HepG2 (cell line): ENCODE results near the gene UBL3. TPM values are rescaled to one million over a fixed set of nuclear protein-coding genes. Genes with fewer than 3 reads are reported as not detected.
A peak's percentile ranks its signal among the peaks of the same experiment; 100 is the strongest.

Experiments
- ATAC-seq: fragments of 200-7000 bp; cut with Tn5 transposase; 3 replicates; pipeline ENCODE4 v1.9.1; 2020; ENCODE audit warnings: mild to moderate bottlenecking, moderate library complexity
- BruUV-seq: library from RNA; stranded (reverse); fragments of 400-500 nt; replicated peaks from 2 replicates; lab custom pipeline; 2021; lab: Mats Ljungman, UMichigan
- CTCF ChIA-PET: fragments of 300-600 bp; formaldehyde crosslinking; extraction: SDS; loops from one replicate; lab custom pipeline; 2021; ENCODE audit warnings: low total read pairs, inconsistent platforms, low intra/inter-chr PET ratio; lab: Yijun Ruan, JAX
- POLR2A ChIA-PET: fragments of 350-600 bp; sonication (Branson Sonifier 250); formaldehyde crosslinking; loops from one replicate; lab custom pipeline; 2020; ENCODE audit warnings: antibody characterized with exemption, inconsistent platforms; lab: Yijun Ruan, JAX
- DNase-seq: peaks from one replicate; pipeline ENCODE4 v3.0.0-alpha.2; 2015; ENCODE audit warnings: low spot score
- FAIRE-seq: peaks from 3 replicates; lab custom pipeline; 2011; peaks lifted over from hg19 to GRCh38; lab: Jason Lieb, UNC
- H2AFZ ChIP-seq: one replicate; pipeline ENCODE4 v1.6.1; 2011; ENCODE audit warnings: low read length, inconsistent platforms
- H3K27ac ChIP-seq: fragments of 300-600 bp; 3 replicates; pipeline ENCODE4 v1.8.0; 2011; ENCODE audit warnings: mixed run types, mild to moderate bottlenecking, mixed read lengths, low read length, inconsistent platforms; ENCODE audit not compliant: insufficient read depth; ENCODE audit errors: extremely low read length
- H3K27me3 ChIP-seq, 2 experiments: fragments of 200-600 bp in 1 of 2; 2 replicates in 1 of 2; 3 replicates in 1 of 2; pipeline versions ENCODE4 v1.6.0 to v1.8.0; 2011; ENCODE audit warnings: low read length in 2 of 2, mild to moderate bottlenecking in 2 of 2, moderate library complexity in 2 of 2, inconsistent platforms in 1 of 2; ENCODE audit not compliant: insufficient read depth in 2 of 2, control insufficient read depth in 1 of 2
- H3K36me3 ChIP-seq, 2 experiments: fragments of 200-600 bp in 1 of 2; replicated peaks in 1 of 2; 2 replicates in 1 of 2; 3 replicates in 1 of 2; pipeline versions ENCODE4 v1.5.1 to v1.8.0; 2011; ENCODE audit warnings: low read length in 2 of 2, inconsistent platforms in 1 of 2; ENCODE audit not compliant: insufficient read depth in 2 of 2, control insufficient read depth in 1 of 2
- H3K4me1 ChIP-seq: 2 replicates; pipeline ENCODE4 v1.5.1; 2012; ENCODE audit warnings: low read length, inconsistent platforms; ENCODE audit not compliant: insufficient read depth
- H3K4me2 ChIP-seq: 2 replicates; pipeline ENCODE4 v1.6.0; 2011; ENCODE audit warnings: low read depth, low read length, inconsistent platforms
- H3K4me3 ChIP-seq, 3 experiments: fragments of 200-600 bp in 1 of 3; sonication (generic), shearing (Covaris generic) in 1 of 3; replicated peaks in 1 of 3; 2 replicates each; pipeline ENCODE4 v1.5.1; 2011 to 2016; ENCODE audit warnings: low read length in 3 of 3, inconsistent platforms in 2 of 3, low read depth in 2 of 3, mild to moderate bottlenecking in 2 of 3, control low read depth in 1 of 3, mixed read lengths in 1 of 3; ENCODE audit not compliant: insufficient read depth in 1 of 3
- H3K79me2 ChIP-seq: one replicate; pipeline ENCODE4 v1.6.1; 2011; ENCODE audit warnings: low read length, inconsistent platforms; ENCODE audit not compliant: insufficient read depth
- H3K9ac ChIP-seq: 2 replicates; pipeline ENCODE4 v1.6.0; 2011; ENCODE audit warnings: mild to moderate bottlenecking, low read depth, low read length, inconsistent platforms; ENCODE audit not compliant: insufficient read depth
- H3K9me3 ChIP-seq: 2 replicates; pipeline ENCODE4 v1.5.1; 2012; ENCODE audit warnings: mild to moderate bottlenecking, low read length
- H4K20me1 ChIP-seq: 2 replicates; pipeline ENCODE4 v1.6.0; 2011; ENCODE audit warnings: inconsistent platforms, mild to moderate bottlenecking, low read length, moderate library complexity; ENCODE audit not compliant: insufficient read depth
- HNF4A ChIP-seq: sonication (generic); formaldehyde crosslinking; IDR thresholded peaks from 2 replicates; pipeline ENCODE4 v1.4.0; 2020; ENCODE audit warnings: missing genetic modification reagents
- HNRNPUL1 ChIP-seq: fragments of 200-400 bp; formaldehyde crosslinking; IDR thresholded peaks from 2 replicates; pipeline ENCODE4 v1.6.1; 2017; ENCODE audit warnings: low read depth, mild to moderate bottlenecking, low read length, moderate library complexity
- MYPOP ChIP-seq: sonication (generic); formaldehyde crosslinking; IDR thresholded peaks from 2 replicates; pipeline ENCODE4 v1.8.1; 2023; ENCODE audit warnings: mild to moderate bottlenecking, moderate library complexity, missing genetic modification reagents
- NR2C2 ChIP-seq: sonication (generic); formaldehyde crosslinking; IDR thresholded peaks from 2 replicates; pipeline ENCODE4 v1.4.0; 2020; ENCODE audit warnings: missing genetic modification reagents, mild to moderate bottlenecking, moderate library complexity, borderline replicate concordance
- TCF12 ChIP-seq, 2 experiments: fragments of 450-650 bp in 1 of 2; sonication (generic) in 1 of 2; formaldehyde crosslinking in 1 of 2; IDR thresholded peaks; 2 replicates each; pipeline versions ENCODE4 v1.6.1 to v1.8.0; 2017 to 2022; ENCODE audit warnings: antibody characterized with exemption in 1 of 2, mild to moderate bottlenecking in 1 of 2, missing genetic modification reagents in 1 of 2, moderate library complexity in 1 of 2
- THAP11 ChIP-seq: IDR thresholded peaks from 2 replicates; pipeline ENCODE4 v1.6.1; 2016; ENCODE audit warnings: missing biosample characterization, missing genetic modification reagents
- ZNF12 ChIP-seq: sonication (generic); formaldehyde crosslinking; IDR thresholded peaks from 2 replicates; pipeline ENCODE4 v1.5.0; 2020; ENCODE audit warnings: missing genetic modification reagents
- ZNF24 ChIP-seq: fragments of 450-650 bp; IDR thresholded peaks from 2 replicates; pipeline ENCODE4 v1.6.1; 2017; ENCODE audit warnings: antibody characterized with exemption, mild to moderate bottlenecking
- ZNF496 ChIP-seq: sonication (generic); formaldehyde crosslinking; IDR thresholded peaks from 2 replicates; pipeline ENCODE4 v1.8.1; 2023; ENCODE audit warnings: mild to moderate bottlenecking, moderate library complexity, missing genetic modification reagents; ENCODE audit not compliant: insufficient replicate concordance
- WGBS: methylation state at CpG from one replicate; pipeline ENCODE4 v1.1.6; 2017; ENCODE audit warnings: low lambda C conversion rate; 5-methylcytosine and 5-hydroxymethylcytosine counted together
- in situ Hi-C: cut with HindIII; loops from 2 replicates; pipeline ENCODE4 v1.10.0; 2017; ENCODE audit warnings: low pct_unique_long_range_greater_than_20kb; ENCODE audit not compliant: extremely low pct_ligation_motif_present
- intact Hi-C: fragments of 100-400 bp; cut with micrococcal nuclease; formaldehyde crosslinking; loops from one replicate; pipeline ENCODE4 v1.10.0; 2022; ENCODE audit not compliant: unreplicated experiment
- polyA plus RNA-seq, 8 experiments: library from polyadenylated mRNA; depleted of rRNA in 3 of 8; stranded (reverse) in 7 of 8; unstranded in 1 of 8; fragments of >200 nt; fragmentation: Illumina TruSeq in 4 of 8; extraction: Trizol in 4 of 8; gene quantifications; 2 replicates each; pipeline versions ENCODE4 v1.2.1 to v1.2.3, GENCODE V29; 2011 to 2016; ENCODE audit warnings: low read depth in 4 of 8, missing spikeins in 1 of 8, mixed read lengths in 1 of 8; ENCODE audit not compliant: insufficient read depth in 1 of 8
- total RNA-seq, 5 experiments: library from RNA; depleted of rRNA; stranded (reverse); fragments of >200 nt; fragmentation: Illumina TruSeq; extraction: Trizol; gene quantifications; 2 replicates each; pipeline ENCODE4 v1.2.3, GENCODE V29; 2016; ENCODE audit warnings: low read depth in 1 of 5
- TF ChIP-seq, protein P1 (sequence below): sonication (generic); formaldehyde crosslinking; IDR thresholded peaks from 2 replicates; pipeline ENCODE4 v1.5.0; 2020; ENCODE audit warnings: mild to moderate bottlenecking, missing genetic modification reagents, borderline replicate concordance
- TF ChIP-seq, protein P2 (sequence below): sonication (generic); formaldehyde crosslinking; IDR thresholded peaks from 2 replicates; pipeline ENCODE4 v1.4.0; 2020; ENCODE audit warnings: missing genetic modification reagents, borderline replicate concordance

UBL3 gene
- total and polyA plus RNA-seq, 2 of the 13 experiments (the other 11 are each of a cell fraction or from before 2014, with no cell fraction given) = 7.4 to 9.6 TPM

DNA sequence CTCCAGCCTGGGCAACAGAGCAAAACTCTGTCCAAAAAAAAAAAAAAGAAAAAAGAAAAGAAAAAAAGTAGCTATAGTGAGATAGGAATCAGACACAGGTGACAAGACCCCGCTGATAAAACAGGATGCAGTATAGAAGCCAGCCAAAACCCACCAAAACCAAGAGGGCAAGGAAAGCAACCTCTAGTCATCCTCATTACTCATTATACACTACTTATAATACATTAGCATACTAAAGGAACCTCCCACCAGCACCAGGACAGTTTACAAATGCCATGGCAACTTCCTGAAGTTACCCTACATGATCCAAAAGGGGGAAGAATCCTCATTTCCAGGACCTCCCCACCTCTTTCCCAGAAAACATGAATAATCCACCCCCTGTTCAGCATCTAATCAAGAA lies 35.6 kb upstream of the UBL3 start (continued):
- TF ChIP-seq, protein P1, sequence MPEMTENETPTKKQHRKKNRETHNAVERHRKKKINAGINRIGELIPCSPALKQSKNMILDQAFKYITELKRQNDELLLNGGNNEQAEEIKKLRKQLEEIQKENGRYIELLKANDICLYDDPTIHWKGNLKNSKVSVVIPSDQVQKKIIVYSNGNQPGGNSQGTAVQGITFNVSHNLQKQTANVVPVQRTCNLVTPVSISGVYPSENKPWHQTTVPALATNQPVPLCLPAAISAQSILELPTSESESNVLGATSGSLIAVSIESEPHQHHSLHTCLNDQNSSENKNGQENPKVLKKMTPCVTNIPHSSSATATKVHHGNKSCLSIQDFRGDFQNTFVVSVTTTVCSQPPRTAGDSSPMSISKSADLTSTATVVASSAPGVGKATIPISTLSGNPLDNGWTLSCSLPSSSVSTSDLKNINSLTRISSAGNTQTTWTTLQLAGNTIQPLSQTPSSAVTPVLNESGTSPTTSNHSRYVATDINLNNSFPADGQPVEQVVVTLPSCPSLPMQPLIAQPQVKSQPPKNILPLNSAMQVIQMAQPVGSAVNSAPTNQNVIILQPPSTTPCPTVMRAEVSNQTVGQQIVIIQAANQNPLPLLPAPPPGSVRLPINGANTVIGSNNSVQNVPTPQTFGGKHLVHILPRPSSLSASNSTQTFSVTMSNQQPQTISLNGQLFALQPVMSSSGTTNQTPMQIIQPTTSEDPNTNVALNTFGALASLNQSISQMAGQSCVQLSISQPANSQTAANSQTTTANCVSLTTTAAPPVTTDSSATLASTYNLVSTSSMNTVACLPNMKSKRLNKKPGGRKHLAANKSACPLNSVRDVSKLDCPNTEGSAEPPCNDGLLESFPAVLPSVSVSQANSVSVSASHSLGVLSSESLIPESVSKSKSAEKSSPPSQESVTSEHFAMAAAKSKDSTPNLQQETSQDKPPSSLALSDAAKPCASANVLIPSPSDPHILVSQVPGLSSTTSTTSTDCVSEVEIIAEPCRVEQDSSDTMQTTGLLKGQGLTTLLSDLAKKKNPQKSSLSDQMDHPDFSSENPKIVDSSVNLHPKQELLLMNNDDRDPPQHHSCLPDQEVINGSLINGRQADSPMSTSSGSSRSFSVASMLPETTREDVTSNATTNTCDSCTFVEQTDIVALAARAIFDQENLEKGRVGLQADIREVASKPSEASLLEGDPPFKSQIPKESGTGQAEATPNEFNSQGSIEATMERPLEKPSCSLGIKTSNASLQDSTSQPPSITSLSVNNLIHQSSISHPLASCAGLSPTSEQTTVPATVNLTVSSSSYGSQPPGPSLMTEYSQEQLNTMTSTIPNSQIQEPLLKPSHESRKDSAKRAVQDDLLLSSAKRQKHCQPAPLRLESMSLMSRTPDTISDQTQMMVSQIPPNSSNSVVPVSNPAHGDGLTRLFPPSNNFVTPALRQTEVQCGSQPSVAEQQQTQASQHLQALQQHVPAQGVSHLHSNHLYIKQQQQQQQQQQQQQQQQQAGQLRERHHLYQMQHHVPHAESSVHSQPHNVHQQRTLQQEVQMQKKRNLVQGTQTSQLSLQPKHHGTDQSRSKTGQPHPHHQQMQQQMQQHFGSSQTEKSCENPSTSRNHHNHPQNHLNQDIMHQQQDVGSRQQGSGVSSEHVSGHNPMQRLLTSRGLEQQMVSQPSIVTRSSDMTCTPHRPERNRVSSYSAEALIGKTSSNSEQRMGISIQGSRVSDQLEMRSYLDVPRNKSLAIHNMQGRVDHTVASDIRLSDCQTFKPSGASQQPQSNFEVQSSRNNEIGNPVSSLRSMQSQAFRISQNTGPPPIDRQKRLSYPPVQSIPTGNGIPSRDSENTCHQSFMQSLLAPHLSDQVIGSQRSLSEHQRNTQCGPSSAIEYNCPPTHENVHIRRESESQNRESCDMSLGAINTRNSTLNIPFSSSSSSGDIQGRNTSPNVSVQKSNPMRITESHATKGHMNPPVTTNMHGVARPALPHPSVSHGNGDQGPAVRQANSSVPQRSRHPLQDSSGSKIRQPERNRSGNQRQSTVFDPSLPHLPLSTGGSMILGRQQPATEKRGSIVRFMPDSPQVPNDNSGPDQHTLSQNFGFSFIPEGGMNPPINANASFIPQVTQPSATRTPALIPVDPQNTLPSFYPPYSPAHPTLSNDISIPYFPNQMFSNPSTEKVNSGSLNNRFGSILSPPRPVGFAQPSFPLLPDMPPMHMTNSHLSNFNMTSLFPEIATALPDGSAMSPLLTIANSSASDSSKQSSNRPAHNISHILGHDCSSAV (CRISPR knock-in tag) = no peak
- TF ChIP-seq ZNF24 = no peak

- no peaks in the 10 kb centered on the region for H3K9me3 ChIP-seq
- no peak overlapping the region for H3K4me3 ChIP-seq
- DNase-seq (peak; percentile 22), ATAC-seq (no peak), FAIRE-seq (no peak)
- in situ Hi-C loops (no loop called here), intact Hi-C loops (no loop called here)
- no peak overlapping the region for H2AFZ ChIP-seq
- no peak overlapping the region for H3K27ac ChIP-seq
- H3K4me2 ChIP-seq = no peak overlapping the region
- H4K20me1 ChIP-seq = no peaks in the 10 kb centered on the region
- no peaks in the 10 kb centered on the region for H3K79me2 ChIP-seq
- 0 out of 5 replicates have a peak, but pooled peaks cover 0 to 7% of the 10 kb centered on the region in 2 experiments for H3K27me3 ChIP-seq
- WGBS = 22% methylated on average over 7 of the region's 7 CpGs
- ChIA-PET POLR2A (no interaction called here), CTCF (no interaction called here)
- no peaks in the 10 kb centered on the region for H3K36me3 ChIP-seq
- peaks cover 9% of the 10 kb centered on the region for H3K4me1 ChIP-seq
- H3K9ac ChIP-seq = no peak overlapping the region
- no TSS peak for BruUV-seq
- TF ChIP-seq HNRNPUL1 (no peak), MYPOP (CRISPR knock-in tag) (no peak), ZNF496 (CRISPR knock-in tag) (no peak), THAP11 (CRISPR knock-in tag) (no peak), HNF4A (no peak), TCF12 (IDR thresholded peaks at IDR 0.05) (no peak), TCF12 (CRISPR knock-in tag; IDR thresholded peaks at IDR 0.05) (no peak), NR2C2 (CRISPR knock-in tag) (no peak), ZNF12 (no peak)
- TF ChIP-seq, protein P2, sequence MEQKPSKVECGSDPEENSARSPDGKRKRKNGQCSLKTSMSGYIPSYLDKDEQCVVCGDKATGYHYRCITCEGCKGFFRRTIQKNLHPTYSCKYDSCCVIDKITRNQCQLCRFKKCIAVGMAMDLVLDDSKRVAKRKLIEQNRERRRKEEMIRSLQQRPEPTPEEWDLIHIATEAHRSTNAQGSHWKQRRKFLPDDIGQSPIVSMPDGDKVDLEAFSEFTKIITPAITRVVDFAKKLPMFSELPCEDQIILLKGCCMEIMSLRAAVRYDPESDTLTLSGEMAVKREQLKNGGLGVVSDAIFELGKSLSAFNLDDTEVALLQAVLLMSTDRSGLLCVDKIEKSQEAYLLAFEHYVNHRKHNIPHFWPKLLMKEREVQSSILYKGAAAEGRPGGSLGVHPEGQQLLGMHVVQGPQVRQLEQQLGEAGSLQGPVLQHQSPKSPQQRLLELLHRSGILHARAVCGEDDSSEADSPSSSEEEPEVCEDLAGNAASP (CRISPR knock-in tag) = no peak
These were observed 34.4 kb upstream of the UBL3 start for GRCh38 chr13:29884671-29885430.
